ENCODE results near the gene ST6GALNAC2. TPM values are rescaled to one million over a fixed set of nuclear protein-coding genes. Genes with fewer than 3 reads are reported as not detected.
"Not testable (repeated sequence)": the region's sequence is repeated elsewhere in the genome, so short reads cannot be mapped to it uniquely, and the experiment has no call there.

Gene ST6GALNAC2
- total and polyA plus RNA-seq, 8 donors = 2.1 to 30.2 (median 4.7) TPM

- no peaks in the 10 kb centered on the region for H3K27me3 ChIP-seq
- ATAC-seq = no peak
- peaks cover 0 to 52% of the 10 kb centered on the region in 2 donors for H3K36me3 ChIP-seq
- intact Hi-C loops (cut with DNase I) = no loop called here
- DNase-seq = no peak
- H3K4me3 ChIP-seq = no peak overlapping the region
- H3K9me3 ChIP-seq = no peaks in the 10 kb centered on the region
- peaks cover 17 to 54% of the 10 kb centered on the region in 2 donors for H3K4me1 ChIP-seq
- no peak overlapping the region for H3K27ac ChIP-seq
- no peak for TF ChIP-seq CTCF (IDR thresholded peaks at IDR 0.05)
Observed at GRCh38 chr17:76565728-76566612, 19.7 kb downstream of the ST6GALNAC2 start.

GRCh38 chr17:76564991-76565727 is 20.5 kb downstream of the ST6GALNAC2 start:
- peaks cover 25 to 62% of the 10 kb centered on the region in 2 donors for H3K4me1 ChIP-seq
- H3K4me3 ChIP-seq, ATAC-seq, H3K27ac ChIP-seq, H3K9me3 ChIP-seq, DNase-seq, H3K27me3 ChIP-seq: not testable (repeated sequence)
- H3K36me3 ChIP-seq = peaks cover 0 to 52% of the 10 kb centered on the region in 2 donors
- intact Hi-C loops (cut with DNase I) = loop anchor here in 1 of 2 donors (5.0 kb wide), 1 partner anchor 57 kb away; no protein-coding TSS in a partner anchor

GRCh38 chr17:76563359-76563758 is 22.3 kb downstream of the ST6GALNAC2 start:
- DNase-seq, ATAC-seq, H3K4me3 ChIP-seq, H3K27ac ChIP-seq, H3K27me3 ChIP-seq, H3K9me3 ChIP-seq: not testable (repeated sequence)
- intact Hi-C loops (cut with DNase I) = loop anchor here in 1 of 2 donors (5.0 kb wide), 1 partner anchor 59 kb away; no protein-coding TSS in a partner anchor
- Histone ChIP-seq H3K36me3 (peaks cover 0 to 52% of the 10 kb centered on the region in 2 donors), H3K4me1 (peaks cover 43 to 79% of the 10 kb centered on the region in 2 donors)

GRCh38 chr17:76562734-76563148 is 22.9 kb downstream of the ST6GALNAC2 start:
- intact Hi-C loops (cut with DNase I) = loop anchor here in 1 of 2 donors (5.0 kb wide), 1 partner anchor 60 kb away; no protein-coding TSS in a partner anchor
- Histone ChIP-seq H3K36me3 (peaks cover 0 to 52% of the 10 kb centered on the region in 2 donors), H3K4me3 (no peak overlapping the region), H3K9me3 (no peaks in the 10 kb centered on the region), H3K4me1 (peaks cover 44 to 78% of the 10 kb centered on the region in 2 donors), H3K27me3 (no peaks in the 10 kb centered on the region), H3K27ac (peak overlapping the region; percentile 8 to 70)
- TF ChIP-seq CTCF (IDR thresholded peaks at IDR 0.05) = no peak
- peak; percentile 11 for ATAC-seq
- DNase-seq = peak in 1 of 4 donors; percentile 76

- H3K9me3 ChIP-seq = no peaks in the 10 kb centered on the region
- ATAC-seq (peak; percentile 34), DNase-seq (no peak)
- peak overlapping the region in 1 of 2 donors; percentile 88 for H3K4me3 ChIP-seq
- no peaks in the 10 kb centered on the region for H3K27me3 ChIP-seq
- TF ChIP-seq CTCF (IDR thresholded peaks at IDR 0.05) = no peak
- peaks cover 0 to 47% of the 10 kb centered on the region in 2 donors for H3K36me3 ChIP-seq
- H3K27ac ChIP-seq = peak overlapping the region; percentile 70 to 75
- peaks cover 45 to 71% of the 10 kb centered on the region in 2 donors for H3K4me1 ChIP-seq
- intact Hi-C loops (cut with DNase I) = loop anchor here in 1 of 2 donors (5.0 kb wide), 1 partner anchor 60 kb away; no protein-coding TSS in a partner anchor
Observed at GRCh38 chr17:76561799-76562268, 23.8 kb downstream of the ST6GALNAC2 start.
